ENCODE data around the gene AMOTL2. TPM values are rescaled to one million over a fixed set of nuclear protein-coding genes. Genes with fewer than 3 reads are reported as not detected.
A peak's percentile ranks its signal among the peaks of the same experiment; 100 is the strongest.

The AMOTL2 gene
- total RNA-seq, 1 donor: 236 TPM

DNA sequence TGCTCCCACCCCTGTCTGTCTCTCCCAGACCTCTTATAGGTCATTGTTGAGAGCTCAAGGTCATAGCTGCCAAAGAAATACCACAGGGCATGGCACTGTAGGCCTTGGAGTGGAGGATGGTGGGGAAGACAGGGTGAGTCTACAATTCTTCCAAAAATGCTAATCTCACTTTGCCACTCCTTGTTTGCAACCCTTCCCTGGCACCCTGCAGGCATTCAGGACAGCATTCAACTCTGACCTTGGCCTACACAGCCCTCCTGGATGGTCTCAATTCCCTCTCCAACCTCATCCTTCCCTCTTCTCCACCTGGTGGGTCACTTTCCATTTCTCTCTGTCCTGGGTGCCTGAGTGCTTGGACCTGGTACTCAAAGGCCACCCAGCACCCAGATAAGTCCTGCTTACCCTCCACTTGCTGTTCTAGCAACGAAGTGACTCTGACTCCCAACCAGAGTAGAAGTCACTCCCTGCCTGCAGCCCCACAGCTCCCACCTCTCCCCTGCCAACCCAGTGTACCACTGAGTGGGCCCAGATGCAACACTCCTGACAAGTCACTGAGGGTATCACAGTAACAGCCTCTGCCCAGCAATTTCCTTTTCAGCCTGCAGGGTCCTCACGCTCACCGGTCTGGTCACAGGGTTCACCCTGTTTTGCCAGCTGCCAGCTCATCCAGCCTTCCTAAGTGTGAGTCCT, 36.6 kb downstream of the AMOTL2 start:
- TF ChIP-seq, protein P1, sequence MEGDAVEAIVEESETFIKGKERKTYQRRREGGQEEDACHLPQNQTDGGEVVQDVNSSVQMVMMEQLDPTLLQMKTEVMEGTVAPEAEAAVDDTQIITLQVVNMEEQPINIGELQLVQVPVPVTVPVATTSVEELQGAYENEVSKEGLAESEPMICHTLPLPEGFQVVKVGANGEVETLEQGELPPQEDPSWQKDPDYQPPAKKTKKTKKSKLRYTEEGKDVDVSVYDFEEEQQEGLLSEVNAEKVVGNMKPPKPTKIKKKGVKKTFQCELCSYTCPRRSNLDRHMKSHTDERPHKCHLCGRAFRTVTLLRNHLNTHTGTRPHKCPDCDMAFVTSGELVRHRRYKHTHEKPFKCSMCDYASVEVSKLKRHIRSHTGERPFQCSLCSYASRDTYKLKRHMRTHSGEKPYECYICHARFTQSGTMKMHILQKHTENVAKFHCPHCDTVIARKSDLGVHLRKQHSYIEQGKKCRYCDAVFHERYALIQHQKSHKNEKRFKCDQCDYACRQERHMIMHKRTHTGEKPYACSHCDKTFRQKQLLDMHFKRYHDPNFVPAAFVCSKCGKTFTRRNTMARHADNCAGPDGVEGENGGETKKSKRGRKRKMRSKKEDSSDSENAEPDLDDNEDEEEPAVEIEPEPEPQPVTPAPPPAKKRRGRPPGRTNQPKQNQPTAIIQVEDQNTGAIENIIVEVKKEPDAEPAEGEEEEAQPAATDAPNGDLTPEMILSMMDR (IDR thresholded peaks at IDR 0.05; ENCODE audit: insufficient read depth, low read depth, low read length): no peak
- no peak overlapping the region for H3K4me3 ChIP-seq (ENCODE audit: low read depth, low read length)
- DNase-seq (ENCODE audit: low read depth): no peak

DNA sequence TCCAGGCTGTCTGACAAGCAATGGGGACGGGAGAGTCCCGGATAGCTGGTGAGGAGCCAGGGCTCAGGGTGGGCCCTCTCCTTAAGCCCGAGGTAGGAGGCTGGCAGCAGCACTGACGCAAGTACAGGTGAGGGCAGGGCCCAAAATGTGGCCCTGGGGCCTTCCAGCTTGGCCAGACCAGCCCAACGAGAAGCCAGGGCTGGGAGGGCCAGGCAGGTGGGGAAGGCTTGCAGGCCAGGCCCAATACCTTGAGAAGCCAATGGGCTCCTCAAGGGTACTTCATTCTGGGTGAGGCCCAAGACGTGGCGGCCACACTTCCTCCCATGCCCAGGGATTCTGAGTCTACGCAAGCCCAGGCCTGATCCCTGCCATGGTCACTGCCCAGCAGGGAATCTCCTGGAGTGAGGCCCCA, 37.2 kb downstream of the AMOTL2 start:
- H3K4me3 ChIP-seq (ENCODE audit: low read depth, low read length): no peak overlapping the region
- TF ChIP-seq, protein P1 (IDR thresholded peaks at IDR 0.05; ENCODE audit: insufficient read depth, low read depth, low read length): no peak
- DNase-seq (ENCODE audit: low read depth): no peak

DNA sequence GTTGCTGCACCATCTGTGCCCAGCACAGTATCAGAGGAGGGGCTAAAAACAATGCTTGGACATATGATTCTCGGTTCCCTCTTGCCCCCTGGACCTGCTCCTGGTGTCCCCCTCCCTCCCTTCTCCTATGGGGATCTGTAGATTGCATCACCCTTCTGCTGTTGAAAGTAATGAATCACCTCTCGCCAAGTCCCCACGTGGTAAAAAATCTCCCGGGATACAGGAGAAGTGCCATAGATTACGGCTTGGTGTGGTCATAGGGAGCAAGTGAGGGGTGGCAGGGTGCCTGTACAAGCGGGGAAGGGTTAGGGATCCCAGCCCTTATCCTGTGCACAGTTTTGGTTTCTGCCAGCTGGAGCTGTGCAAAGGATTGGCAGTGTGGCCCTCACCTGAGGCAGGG, 37.7 kb downstream of the AMOTL2 start:
- DNase-seq (ENCODE audit: low read depth): peak; percentile 87
- no peak overlapping the region for H3K4me3 ChIP-seq (ENCODE audit: low read depth, low read length)
- TF ChIP-seq, protein P1 (IDR thresholded peaks at IDR 0.05; ENCODE audit: insufficient read depth, low read depth, low read length): no peak

DNA sequence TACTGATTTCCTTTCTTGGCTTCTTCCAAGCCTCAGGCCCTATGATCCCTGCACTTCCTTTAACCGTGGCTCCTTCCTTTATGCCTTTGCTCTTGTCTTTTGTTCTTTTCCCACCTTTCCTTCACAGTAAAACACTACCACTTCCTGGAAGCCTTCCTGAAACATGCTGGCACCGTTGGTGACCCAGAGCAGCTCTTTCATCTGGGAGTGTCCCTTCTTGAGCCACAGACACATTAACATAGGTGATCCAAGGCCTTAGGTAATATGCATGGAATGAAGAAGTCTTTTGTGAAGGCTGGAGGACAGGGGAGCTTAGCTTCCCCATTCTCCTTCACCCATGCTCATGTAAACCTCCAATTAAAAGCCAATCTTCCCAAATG, 39.4 kb downstream of the AMOTL2 start:
- no peak for DNase-seq (ENCODE audit: low read depth)
- H3K4me3 ChIP-seq (ENCODE audit: low read depth, low read length): no peak overlapping the region
- TF ChIP-seq, protein P1 (IDR thresholded peaks at IDR 0.05; ENCODE audit: insufficient read depth, low read depth, low read length): no peak

DNA sequence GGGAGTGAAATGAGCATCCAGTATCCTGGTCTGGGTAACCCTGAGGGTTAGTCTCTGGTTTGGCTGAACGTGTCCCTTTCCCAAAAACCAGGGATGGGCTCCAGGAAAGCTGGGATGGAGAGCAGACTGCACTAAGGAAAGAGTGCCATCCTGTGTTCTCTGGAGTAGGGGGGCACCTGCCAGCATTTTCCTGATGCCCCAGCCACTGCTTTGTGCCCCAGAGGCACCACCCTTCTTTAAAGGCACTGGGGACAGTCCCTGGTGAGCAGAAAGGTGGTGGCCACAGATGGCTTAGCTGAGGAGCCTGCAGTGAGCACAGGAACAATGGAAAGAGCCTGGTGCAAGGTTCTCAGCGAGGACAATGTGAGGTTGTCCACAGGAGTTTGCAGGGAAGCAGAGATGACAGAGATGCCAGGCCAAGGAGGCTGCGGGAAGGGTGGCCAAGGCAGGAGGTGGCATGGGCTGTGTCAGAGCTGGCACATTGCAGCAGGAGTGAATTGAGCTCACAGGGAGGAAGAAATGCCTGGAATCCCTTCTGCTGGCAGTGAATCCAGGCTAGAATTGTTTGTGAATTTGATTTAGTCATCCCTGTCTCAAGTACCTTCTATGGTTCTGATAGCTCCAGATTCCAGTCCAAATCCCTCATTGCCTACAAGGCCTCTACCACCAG, 39.9 kb downstream of the AMOTL2 start:
- no peak overlapping the region for H3K4me3 ChIP-seq (ENCODE audit: low read depth, low read length)
- DNase-seq (ENCODE audit: low read depth): no peak
- TF ChIP-seq, protein P1 (IDR thresholded peaks at IDR 0.05; ENCODE audit: insufficient read depth, low read depth, low read length): no peak

DNA sequence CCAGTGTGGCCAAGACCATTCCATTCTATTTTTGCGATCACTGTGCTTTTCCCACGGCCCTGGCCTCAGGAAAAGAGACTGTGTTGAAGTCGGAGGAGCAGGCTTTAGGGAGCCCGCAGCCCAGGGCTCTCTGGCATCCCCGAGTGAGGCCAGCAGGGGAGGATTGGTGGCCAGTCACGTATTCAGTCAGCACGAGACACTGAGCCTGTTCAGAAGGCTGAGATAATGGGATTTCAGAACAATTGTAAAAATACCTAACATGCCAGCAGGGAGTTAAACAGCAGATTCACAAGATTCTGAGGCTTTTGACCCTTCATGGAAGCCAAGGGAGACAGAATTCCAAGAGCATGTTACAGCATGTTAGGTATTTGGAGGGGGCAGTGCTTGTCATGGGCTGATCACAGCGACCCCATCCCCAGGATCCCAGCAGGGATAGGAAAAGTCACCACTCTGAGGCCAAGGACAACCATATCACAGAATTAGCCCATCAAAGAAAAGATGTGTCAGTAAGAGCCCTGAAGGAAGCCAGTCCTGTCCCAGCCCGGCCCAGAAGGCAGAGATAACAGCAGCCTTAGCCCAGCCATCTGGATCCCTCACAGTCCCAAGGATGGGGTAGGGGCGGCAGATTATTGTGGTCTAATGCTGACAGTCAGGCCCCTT, 40.6 kb downstream of the AMOTL2 start:
- TF ChIP-seq, protein P1 (IDR thresholded peaks at IDR 0.05; ENCODE audit: insufficient read depth, low read depth, low read length): peak; percentile 33
- H3K4me3 ChIP-seq (ENCODE audit: low read depth, low read length): no peak overlapping the region
- peak; percentile 87 for DNase-seq (ENCODE audit: low read depth)

Data from fibroblast of villous mesenchyme (primary cell).